OCI-LY7 (cell line): ENCODE data around the gene MSANTD3.

Experiments
- CTCF ChIP-seq: fragments of 200-600 bp; sonication (generic); conservative IDR thresholded peaks from 2 replicates; pipeline ENCODE4 v1.5.1; 2014; ENCODE audit warnings: mild to moderate bottlenecking, antibody characterized with exemption, low read length, moderate library complexity, mixed read lengths
- EZH2phosphoT487 ChIP-seq: fragments of 200-600 bp; sonication (generic); IDR thresholded peaks from 2 replicates; pipeline ENCODE4 v1.6.1; 2018; ENCODE audit warnings: low read depth, borderline replicate concordance, mild to moderate bottlenecking, mixed run types, antibody characterized with exemption, low read length, moderate library complexity, mixed read lengths

- TF ChIP-seq CTCF = no peak
- TF ChIP-seq EZH2phosphoT487 = no peak
Measured at GRCh38 chr9:100401042-100401441, 25.9 kb upstream of the MSANTD3 start.
